Smooth muscle cell (in vitro differentiated cells): ENCODE data around the gene DTYMK. TPM values are rescaled to one million over a fixed set of nuclear protein-coding genes. Genes with fewer than 3 reads are reported as not detected.

Experiments used
- DNase-seq: peaks from one replicate; lab custom pipeline; 2025; ENCODE audit not compliant: unreplicated experiment; lab: John Stamatoyannopoulos, UW
- H2AFZ ChIP-seq: fragments of 200-600 bp; sonication (generic); 2 replicates; pipeline ENCODE4 v1.6.0; 2016; ENCODE audit warnings: antibody characterized with exemption, low read depth, mild to moderate bottlenecking
- H3F3A ChIP-seq: fragments of 200-600 bp; sonication (generic); 2 replicates; pipeline ENCODE4 v1.6.0; 2017; ENCODE audit warnings: antibody characterized with exemption, low read depth
- H3K27ac ChIP-seq: fragments of 200-600 bp; sonication (generic); 2 replicates; pipeline ENCODE4 v1.5.1; 2016; ENCODE audit warnings: low read depth, mild to moderate bottlenecking
- H3K27me3 ChIP-seq: fragments of 200-600 bp; sonication (generic); 2 replicates; pipeline ENCODE4 v1.6.1; 2016; ENCODE audit warnings: low read depth, mild to moderate bottlenecking
- H3K36me3 ChIP-seq: fragments of 200-600 bp; sonication (generic); 2 replicates; pipeline ENCODE4 v1.5.1; 2016; ENCODE audit warnings: low read depth
- H3K4me1 ChIP-seq: fragments of 200-600 bp; sonication (generic); 2 replicates; pipeline ENCODE4 v1.5.1; 2016; ENCODE audit warnings: low read depth
- H3K4me2 ChIP-seq: fragments of 200-600 bp; sonication (generic); 2 replicates; pipeline ENCODE4 v1.6.0; 2016; ENCODE audit warnings: mild to moderate bottlenecking
- H3K4me3 ChIP-seq: fragments of 200-600 bp; sonication (generic); 2 replicates; pipeline ENCODE4 v1.5.1; 2016; ENCODE audit warnings: mild to moderate bottlenecking
- H3K79me2 ChIP-seq: fragments of 200-600 bp; sonication (generic); 2 replicates; pipeline ENCODE4 v1.6.0; 2016; ENCODE audit warnings: low read depth, mild to moderate bottlenecking
- H3K9ac ChIP-seq: fragments of 200-600 bp; sonication (generic); 2 replicates; pipeline ENCODE4 v1.6.0; 2016; ENCODE audit warnings: low read depth
- H3K9me3 ChIP-seq: fragments of 200-600 bp; sonication (generic); replicated peaks from 2 replicates; pipeline ENCODE4 v1.5.1; 2016; ENCODE audit warnings: low read depth
- H4K20me1 ChIP-seq: fragments of 200-600 bp; sonication (generic); 2 replicates; pipeline ENCODE4 v1.6.0; 2016; ENCODE audit warnings: low read depth
- CTCF ChIP-seq: fragments of 200-600 bp; sonication (generic); IDR thresholded peaks from 2 replicates; pipeline ENCODE4 v1.5.1; 2017; ENCODE audit warnings: borderline replicate concordance, mild to moderate bottlenecking, antibody characterized with exemption; ENCODE audit not compliant: insufficient read depth, poor library complexity, severe bottlenecking
- WGBS: methylation state at CpG from one replicate; pipeline ENCODE4 v1.1.7; 2016; ENCODE audit warnings: low lambda C conversion rate; 5-methylcytosine and 5-hydroxymethylcytosine counted together
- polyA plus RNA-seq: library from polyadenylated mRNA; unstranded; fragments of >200 nt; fragmentation: Nextera tagmentation; extraction: Ambion mirVana; gene quantifications from 2 replicates; pipeline ENCODE4 v1.2.1, GENCODE V29; 2016
- total RNA-seq: library from RNA; depleted of rRNA; stranded (reverse); fragments of >200 nt; gene quantifications from 2 replicates; pipeline ENCODE4 v1.2.3, GENCODE V29; 2014

DTYMK gene
- total and polyA plus RNA-seq, 2 experiments from 2014 or later, result 22.2 to 65.8 TPM

GRCh38 chr2:241649927-241650326 is 36.7 kb downstream of the DTYMK start:
- Histone ChIP-seq H3K27ac (no peak overlapping the region), H3K27me3 (no peaks in the 10 kb centered on the region), H3K4me1 (no peaks in the 10 kb centered on the region), H3K4me2 (no peak overlapping the region), H3K9ac (no peak overlapping the region), H3K9me3 (no peaks in the 10 kb centered on the region), H3K4me3 (no peak overlapping the region), H3K36me3 (no peaks in the 10 kb centered on the region), H3K79me2 (peaks cover 54% of the 10 kb centered on the region), H4K20me1 (peaks cover 81% of the 10 kb centered on the region), H3F3A (no peaks in the 10 kb centered on the region), H2AFZ (no peak overlapping the region)
- no peak for DNase-seq
- WGBS, result 97% methylated on average over 6 of the region's 6 CpGs
- TF ChIP-seq CTCF, result no peak

- Histone ChIP-seq H3K36me3 (no peaks in the 10 kb centered on the region), H3K79me2 (peaks cover 59% of the 10 kb centered on the region), H3K27me3 (no peaks in the 10 kb centered on the region), H2AFZ (no peak overlapping the region), H3K4me3 (no peak overlapping the region), H3K27ac (no peak overlapping the region), H4K20me1 (peaks cover 86% of the 10 kb centered on the region), H3F3A (no peaks in the 10 kb centered on the region), H3K9ac (no peak overlapping the region), H3K9me3 (no peaks in the 10 kb centered on the region), H3K4me1 (no peaks in the 10 kb centered on the region), H3K4me2 (no peak overlapping the region)
- no peak for TF ChIP-seq CTCF
- DNase-seq, result no peak
- 98% methylated on average over 4 of the region's 4 CpGs for WGBS
Measured at GRCh38 chr2:241649404-241649803, 37.2 kb downstream of the DTYMK start.

GRCh38 chr2:241648453-241648852 is 38.2 kb downstream of the DTYMK start:
- TF ChIP-seq CTCF, result no peak
- peaks cover 68% of the 10 kb centered on the region for H3K79me2 ChIP-seq
- H2AFZ ChIP-seq, result no peak overlapping the region
- no peak overlapping the region for H3K4me2 ChIP-seq
- no peaks in the 10 kb centered on the region for H3K27me3 ChIP-seq
- H3K9me3 ChIP-seq, result no peaks in the 10 kb centered on the region
- peaks cover 92% of the 10 kb centered on the region for H4K20me1 ChIP-seq
- H3K27ac ChIP-seq, result no peak overlapping the region
- H3K4me3 ChIP-seq, result no peak overlapping the region
- no peaks in the 10 kb centered on the region for H3K36me3 ChIP-seq
- H3K4me1 ChIP-seq, result no peaks in the 10 kb centered on the region
- no peak for DNase-seq
- no peaks in the 10 kb centered on the region for H3F3A ChIP-seq
- 83% methylated on average over 6 of the region's 6 CpGs for WGBS
- no peak overlapping the region for H3K9ac ChIP-seq

- no peak for TF ChIP-seq CTCF
- DNase-seq, result no peak
- Histone ChIP-seq H3K4me3 (no peak overlapping the region), H3F3A (no peaks in the 10 kb centered on the region), H2AFZ (no peak overlapping the region), H3K27ac (no peak overlapping the region), H3K36me3 (no peaks in the 10 kb centered on the region), H3K79me2 (peaks cover 89% of the 10 kb centered on the region), H3K4me1 (no peaks in the 10 kb centered on the region), H3K9ac (no peak overlapping the region), H4K20me1 (peaks cover 98% of the 10 kb centered on the region), H3K4me2 (no peak overlapping the region), H3K9me3 (no peaks in the 10 kb centered on the region), H3K27me3 (no peaks in the 10 kb centered on the region)
- WGBS, result 90% methylated on average over 14 of the region's 14 CpGs
Measured at GRCh38 chr2:241645915-241646645, 40.5 kb downstream of the DTYMK start.
